ENCODE measurements around the gene ADAM15. TPM values are rescaled to one million over a fixed set of nuclear protein-coding genes. Genes with fewer than 3 reads are reported as not detected.

The ADAM15 gene
- 66.8 and 66.9 TPM in 2 replicates for total RNA-seq

GRCh38 chr1:155050560-155051341, at the start of gene ADAM15:
Gene ADAM15 (plus strand): TSS chr1:155051316. CDS start chr1:155051387, 71 bp downstream.

GRCh38 chr1:155002464-155003226, 48.5 kb upstream of the ADAM15 start, which contains the start of gene ZBTB7B:
Gene ZBTB7B (plus strand): TSS chr1:155002802. CDS start chr1:155014661, 11,859 bp downstream.

GRCh38 chr1:155033524-155033923, 17.6 kb upstream of the ADAM15 start, which contains the start of the genes DCST1 and DCST2:
Gene DCST1 (plus strand): TSS chr1:155033824. CDS start chr1:155034037, 213 bp downstream.
Gene DCST2 (minus strand): TSS chr1:155033781. CDS start chr1:155033701, 80 bp downstream.

GRCh38 chr1:155063550-155064110, 12.5 kb downstream of the ADAM15 start, which contains the start of gene EFNA4:
Gene EFNA4 (plus strand): TSS chr1:155063740. CDS start chr1:155063824, 84 bp downstream.

GRCh38 chr1:155078469-155079209, 27.5 kb downstream of the ADAM15 start, which contains the start of gene EFNA3:
Gene EFNA3 (plus strand): TSS chr1:155078837. CDS start chr1:155078942, 105 bp downstream.

Other genes starting within 250 kb of the ADAM15 start
- gene KCNN3, start 181.0 kb upstream of the ADAM15 start, total RNA-seq: under 0.01 and 0.28 TPM in 2 replicates
- gene PMVK, start 114.6 kb upstream of the ADAM15 start, total RNA-seq: 6.5 and 13.2 TPM in 2 replicates
- 27.6 and 109 TPM in 2 replicates for gene PBXIP1, start 95.2 kb upstream of the ADAM15 start, total RNA-seq
- gene PYGO2, start 89.5 kb upstream of the ADAM15 start, total RNA-seq: 5.6 and 7.7 TPM in 2 replicates
- gene SHC1, start 80.6 kb upstream of the ADAM15 start, total RNA-seq: 176 and 223 TPM in 2 replicates
- 40.9 and 151 TPM in 2 replicates for gene CKS1B, start 76.6 kb upstream of the ADAM15 start, total RNA-seq
- 17.8 and 27.4 TPM in 2 replicates for gene FLAD1, start 68.0 kb upstream of the ADAM15 start, total RNA-seq
- gene LENEP, start 57.7 kb upstream of the ADAM15 start, total RNA-seq: 0.56 TPM in 1 of 2 replicates, not detected in the other
- gene ZBTB7B, start 48.5 kb upstream of the ADAM15 start, total RNA-seq: 12.5 and 16.9 TPM in 2 replicates
- gene DCST2, start 17.5 kb upstream of the ADAM15 start, total RNA-seq: not detected in 2 replicates
- not detected in 2 replicates for gene DCST1, start 17.5 kb upstream of the ADAM15 start, total RNA-seq
- gene EFNA4, start 12.4 kb downstream of the ADAM15 start, total RNA-seq: 1.9 and 3.7 TPM in 2 replicates
- 0.77 and 3.1 TPM in 2 replicates for gene EFNA3, start 27.5 kb downstream of the ADAM15 start, total RNA-seq
- gene EFNA1, start 76.6 kb downstream of the ADAM15 start, total RNA-seq: 0.19 and 1.4 TPM in 2 replicates
- 26.6 and 27.3 TPM in 2 replicates for gene SLC50A1, start 84.5 kb downstream of the ADAM15 start, total RNA-seq
- gene DPM3, start 89.2 kb downstream of the ADAM15 start, total RNA-seq: 27.6 and 28.0 TPM in 2 replicates
- 138 TPM in 2 replicates for gene KRTCAP2, start 122.0 kb downstream of the ADAM15 start, total RNA-seq
- 1.5 and 2.5 TPM in 2 replicates for gene TRIM46, start 122.5 kb downstream of the ADAM15 start, total RNA-seq
- 7.9 and 14.4 TPM in 2 replicates for gene THBS3, start 156.6 kb downstream of the ADAM15 start, total RNA-seq
- 44.3 and 57.3 TPM in 2 replicates for gene MTX1, start 157.4 kb downstream of the ADAM15 start, total RNA-seq
- 3.4 and 3.5 TPM in 2 replicates for gene ENTREP3, start 204.2 kb downstream of the ADAM15 start, total RNA-seq
- gene SCAMP3, start 211.0 kb downstream of the ADAM15 start, total RNA-seq: 32.1 and 42.9 TPM in 2 replicates
- gene CLK2, start 222.2 kb downstream of the ADAM15 start, total RNA-seq: 22.0 and 25.7 TPM in 2 replicates
- gene HCN3, start 226.1 kb downstream of the ADAM15 start, total RNA-seq: 0.19 and 0.85 TPM in 2 replicates

Data from regular cardiac myocyte (primary cell).